HL-60/S4 treated with retinoic acid at 250 ng/mL for 4 days and 3 days (cell line): ENCODE measurements around the gene PTH2R.
"Not testable (repeated sequence)": the region's sequence is repeated elsewhere in the genome, so short reads cannot be mapped to it uniquely, and the experiment has no call there.

ENCODE experiments used
- in situ Hi-C: fragments of 300-500 bp; cut with MboI; formaldehyde crosslinking; loops from 2 replicates; pipeline ENCODE4 v1.7.0; 2022; ENCODE audit warnings: low sequenced_read_pairs

PTH2R gene

GRCh38 chr2:208392300-208392699 is 14.3 kb upstream of the PTH2R start:
- in situ Hi-C loops: no loop called here

GRCh38 chr2:208396796-208397195 is 9.8 kb upstream of the PTH2R start:
- in situ Hi-C loops: not testable (repeated sequence)

DNA sequence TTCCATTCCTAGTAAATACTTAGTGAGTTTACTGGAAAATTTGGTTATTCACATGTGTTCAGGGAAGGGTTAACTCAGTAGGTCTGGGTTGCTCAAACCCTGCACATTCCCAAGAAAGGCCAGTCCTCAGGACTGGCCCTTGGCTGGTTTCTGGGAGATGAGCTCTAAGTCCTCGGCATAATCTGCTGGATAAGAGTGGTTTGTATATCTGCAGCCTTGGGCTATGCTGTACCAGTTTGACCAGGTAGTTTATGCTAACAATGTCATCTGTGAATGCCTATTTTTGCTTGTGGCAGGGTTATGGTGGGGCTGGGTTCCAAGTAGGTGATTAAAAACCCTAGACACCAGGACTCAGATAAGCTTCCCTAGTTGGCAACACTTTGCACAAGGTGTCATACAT is 7.4 kb upstream of the PTH2R start:
- in situ Hi-C loops: no loop called here

- in situ Hi-C loops: no loop called here
These were observed 1.1 kb downstream of the PTH2R start for GRCh38 chr2:208407667-208408066.

- in situ Hi-C loops: no loop called here
These were observed 7.3 kb downstream of the PTH2R start for GRCh38 chr2:208413931-208414330.

- in situ Hi-C loops: no loop called here
These were observed 8.7 kb downstream of the PTH2R start for GRCh38 chr2:208415255-208415654.

DNA sequence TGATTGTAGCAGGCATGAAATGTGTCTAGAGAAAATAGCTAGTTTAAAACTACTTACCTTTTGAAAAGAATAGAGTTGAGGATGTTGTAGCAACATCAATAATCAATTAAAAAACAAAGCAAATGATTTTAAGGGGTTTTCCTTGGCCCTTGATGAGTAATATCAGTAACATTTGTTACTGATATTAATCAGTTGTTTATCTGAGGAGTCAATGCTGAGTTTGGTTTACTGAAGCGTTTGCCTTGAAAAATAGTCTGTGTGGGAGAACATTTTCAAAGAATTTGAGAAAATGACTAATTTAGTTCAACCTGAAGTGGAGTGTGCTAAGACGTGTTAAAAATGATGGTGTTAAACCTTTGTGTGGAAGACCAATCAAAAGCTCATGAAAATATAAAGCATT is 9.3 kb downstream of the PTH2R start:
- in situ Hi-C loops: no loop called here

- in situ Hi-C loops: no loop called here
These were observed 19.9 kb downstream of the PTH2R start for GRCh38 chr2:208426412-208427045.

DNA sequence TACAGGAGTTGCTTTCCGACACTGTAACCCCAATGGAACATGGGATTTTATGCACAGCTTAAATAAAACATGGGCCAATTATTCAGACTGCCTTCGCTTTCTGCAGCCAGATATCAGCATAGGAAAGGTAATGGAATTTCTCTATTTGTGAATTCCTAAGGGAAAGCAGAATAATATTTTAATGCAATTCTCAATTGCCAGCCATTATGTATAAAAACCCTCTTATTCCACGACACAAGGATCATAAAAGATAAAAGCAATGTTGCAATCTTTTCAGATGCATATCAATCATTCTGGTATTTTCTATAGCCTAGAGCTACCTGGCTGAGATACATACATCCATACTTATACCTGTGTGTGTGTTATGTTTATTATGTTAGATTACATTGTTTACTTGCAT is 31.2 kb downstream of the PTH2R start:
- in situ Hi-C loops: no loop called here

DNA sequence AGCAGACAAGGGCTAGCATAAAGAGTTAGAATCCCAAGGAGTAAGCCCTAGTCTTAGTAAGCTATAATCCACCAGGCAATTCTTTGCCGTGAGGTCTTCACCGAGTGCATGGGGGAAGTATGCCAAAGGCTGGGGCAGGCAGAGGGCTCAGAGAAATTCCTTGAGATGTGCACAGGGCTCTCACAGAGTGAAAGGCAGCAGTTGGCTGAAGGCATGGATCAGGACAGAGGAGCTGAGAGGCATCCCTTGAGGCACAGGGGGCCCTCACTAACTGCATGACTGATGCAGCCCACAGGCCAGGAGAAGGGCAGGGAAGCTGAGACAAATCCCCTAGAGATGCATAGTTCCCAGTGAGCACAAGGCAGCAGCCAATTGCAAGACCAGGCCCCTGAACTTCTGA is 34.1 kb downstream of the PTH2R start:
- in situ Hi-C loops: no loop called here

DNA sequence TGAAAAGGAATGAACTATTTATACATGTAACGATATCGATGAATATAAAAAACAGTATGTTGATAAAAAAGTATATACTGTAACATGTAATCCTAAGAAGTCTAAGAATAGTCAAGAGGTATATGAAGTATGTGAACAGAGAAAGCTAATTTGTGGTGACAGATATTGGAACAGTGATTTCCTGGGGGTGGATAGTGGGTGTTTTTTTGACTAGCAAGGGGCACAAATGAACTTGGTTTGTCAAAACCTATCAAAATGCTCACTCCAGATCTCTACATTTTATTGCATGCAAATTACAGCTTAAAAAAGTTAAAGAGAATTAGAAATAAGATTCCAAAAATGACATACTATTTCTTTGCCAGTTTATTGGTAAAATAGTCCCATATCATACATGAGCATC is 35.4 kb downstream of the PTH2R start:
- in situ Hi-C loops: no loop called here

- in situ Hi-C loops: not testable (repeated sequence)
These were observed 40.9 kb downstream of the PTH2R start for GRCh38 chr2:208447447-208447846.

DNA sequence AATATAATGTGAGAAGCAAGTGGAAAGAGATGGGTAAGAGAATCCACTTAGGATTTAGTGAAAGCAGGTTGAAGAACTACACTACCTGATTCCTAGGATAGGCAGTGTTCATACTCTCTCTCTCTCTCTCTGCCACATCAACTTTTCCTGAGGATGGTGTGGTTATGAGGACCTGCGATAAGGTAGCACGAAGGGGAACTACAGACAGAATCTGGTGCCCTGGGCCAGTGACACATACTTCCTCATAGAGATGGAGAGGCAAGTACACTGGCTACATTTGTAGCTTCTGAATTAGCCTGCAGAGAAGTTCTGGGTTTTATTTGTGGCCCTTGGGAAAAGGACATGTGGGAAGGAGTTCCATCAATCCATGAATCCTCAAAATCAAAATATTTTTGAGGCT is 44.5 kb downstream of the PTH2R start:
- in situ Hi-C loops: loop anchor here (25.0 kb wide), 1 partner anchor 761 kb away; no protein-coding TSS in a partner anchor

DNA sequence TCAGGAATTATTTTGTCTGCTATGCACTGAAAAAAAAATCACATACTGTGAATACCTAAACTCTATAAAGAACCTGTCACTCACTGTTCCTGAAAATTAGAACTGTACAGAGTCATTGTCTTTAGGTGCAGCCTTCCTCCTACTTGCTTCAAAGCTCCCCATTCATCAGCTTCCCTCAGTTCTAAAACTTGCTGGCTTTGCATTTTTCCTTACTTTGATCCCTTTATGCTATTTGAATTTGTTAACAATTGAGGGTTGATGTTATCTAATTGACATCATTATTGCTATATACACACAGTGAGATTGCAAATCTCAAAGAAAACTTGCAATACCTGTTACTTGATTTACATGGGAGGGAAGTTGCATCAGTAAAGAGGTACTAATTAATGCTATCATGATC is 48.3 kb downstream of the PTH2R start:
- in situ Hi-C loops: loop anchor here (25.0 kb wide), 1 partner anchor 757 kb away; no protein-coding TSS in a partner anchor

DNA sequence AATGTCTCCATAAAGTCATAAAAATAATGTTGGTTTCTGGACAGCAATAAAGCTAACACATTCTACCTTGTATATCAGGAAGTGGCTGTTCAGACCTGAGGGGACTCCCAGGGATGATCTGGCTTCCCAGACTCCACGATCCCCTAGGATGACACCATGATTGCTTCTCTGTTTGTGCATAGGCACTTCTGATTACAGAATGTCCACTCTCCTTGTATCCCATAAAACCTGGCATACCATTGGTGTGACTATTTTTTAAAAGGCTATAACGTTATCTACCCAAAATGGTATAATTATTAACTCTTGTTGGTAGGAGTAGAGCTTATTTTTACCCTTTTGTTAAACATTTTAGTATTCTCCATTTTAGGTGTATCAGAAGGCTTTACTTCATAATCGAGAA is 57.1 kb downstream of the PTH2R start:
- in situ Hi-C loops: loop anchor here (25.0 kb wide), 1 partner anchor 749 kb away; no protein-coding TSS in a partner anchor

DNA sequence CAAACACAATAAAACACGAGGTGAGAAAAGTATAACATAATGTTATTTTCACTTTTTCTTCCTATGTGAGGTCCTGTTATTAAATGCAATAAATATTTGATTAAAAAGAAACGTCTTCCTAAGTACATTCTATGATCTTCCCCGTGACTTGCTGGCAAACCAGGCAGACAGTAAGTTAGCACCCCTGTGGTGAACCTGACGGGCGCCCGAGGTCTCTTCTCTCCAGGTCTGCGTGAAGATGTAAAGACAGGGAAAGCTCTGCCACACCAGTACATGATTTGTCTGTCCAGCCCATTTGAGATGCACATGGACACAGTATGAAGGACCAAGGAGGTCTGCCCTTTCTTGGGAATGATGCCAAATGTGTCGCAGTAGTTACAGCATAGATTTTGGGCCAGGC is 57.6 kb downstream of the PTH2R start:
- in situ Hi-C loops: loop anchor here (25.0 kb wide), 1 partner anchor 748 kb away; no protein-coding TSS in a partner anchor

DNA sequence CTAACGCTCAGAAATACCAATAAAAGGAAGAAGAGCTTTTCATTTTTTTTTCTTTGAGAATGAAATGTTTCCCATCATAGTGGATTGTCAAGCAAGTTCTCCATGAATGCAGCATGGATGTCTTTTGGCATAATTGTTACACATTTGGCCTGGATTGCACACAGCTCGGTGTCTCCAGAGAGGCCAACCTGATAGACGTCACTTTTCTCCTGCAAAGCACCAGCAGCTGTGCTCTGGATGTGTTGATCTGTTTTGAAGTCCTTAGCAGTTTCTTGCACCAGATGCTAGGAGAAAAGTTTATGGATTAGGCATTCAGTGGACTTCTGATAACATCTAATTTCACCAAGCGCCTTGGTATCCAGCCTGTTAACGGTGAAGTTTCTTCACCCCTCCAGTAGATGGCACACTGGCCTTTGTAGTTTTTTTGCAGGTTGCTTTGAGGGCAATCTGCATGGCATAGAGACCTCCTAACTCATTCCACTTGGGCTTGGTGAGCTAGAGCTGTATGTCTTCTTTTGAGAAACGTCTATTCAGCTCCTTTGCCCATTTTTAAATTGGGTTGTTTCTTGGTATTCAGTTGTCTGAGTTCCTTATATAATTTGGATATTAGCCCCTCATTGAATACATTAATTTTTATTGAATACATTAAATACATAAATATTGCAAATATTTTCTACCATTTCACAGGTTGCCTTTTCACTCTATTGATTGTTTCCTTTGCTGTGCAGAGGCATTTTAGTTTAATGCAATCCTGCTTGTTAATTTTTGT is 59.7 kb downstream of the PTH2R start:
- in situ Hi-C loops: loop anchor here (25.0 kb wide), 1 partner anchor 746 kb away; no protein-coding TSS in a partner anchor

DNA sequence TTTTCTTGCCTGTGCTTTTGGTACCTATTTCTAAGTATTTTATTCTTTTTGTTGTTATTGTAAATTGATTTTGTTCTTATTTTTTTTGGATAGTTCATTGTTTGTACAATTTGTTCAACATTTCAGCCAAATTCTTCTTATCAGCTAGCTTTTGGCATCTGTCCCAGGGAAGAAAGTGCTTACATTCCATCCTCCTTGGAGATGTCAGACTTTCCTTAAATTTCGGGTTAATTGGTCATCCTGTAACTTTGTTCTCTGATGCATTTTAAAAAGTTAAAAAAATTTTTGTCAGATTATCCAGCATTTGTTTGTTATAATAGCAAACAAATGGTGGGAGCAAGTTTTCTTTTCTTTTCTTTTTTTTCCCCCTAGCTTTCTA is 60.3 kb downstream of the PTH2R start:
- in situ Hi-C loops: loop anchor here (25.0 kb wide), 1 partner anchor 745 kb away; no protein-coding TSS in a partner anchor

DNA sequence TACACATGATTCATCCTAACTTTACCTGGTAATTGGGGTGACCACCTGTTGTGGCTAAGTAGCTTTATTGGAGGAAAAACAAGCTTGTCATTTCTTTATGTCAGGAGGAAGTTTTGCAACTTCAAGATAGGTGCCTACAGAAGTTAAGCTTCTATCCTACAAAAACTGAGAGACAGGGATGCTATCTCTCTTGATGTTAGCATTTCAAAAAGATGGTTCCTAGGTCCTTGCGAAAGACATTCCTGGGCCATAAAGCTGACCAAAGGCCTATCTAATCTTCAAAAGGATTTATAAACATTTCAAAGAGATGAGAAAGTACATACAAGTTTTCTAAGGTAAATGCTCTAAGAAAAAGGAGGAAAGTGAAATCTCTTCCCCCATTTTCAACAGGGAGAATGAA is 61.0 kb downstream of the PTH2R start:
- in situ Hi-C loops: loop anchor here (25.0 kb wide), 1 partner anchor 745 kb away; no protein-coding TSS in a partner anchor

DNA sequence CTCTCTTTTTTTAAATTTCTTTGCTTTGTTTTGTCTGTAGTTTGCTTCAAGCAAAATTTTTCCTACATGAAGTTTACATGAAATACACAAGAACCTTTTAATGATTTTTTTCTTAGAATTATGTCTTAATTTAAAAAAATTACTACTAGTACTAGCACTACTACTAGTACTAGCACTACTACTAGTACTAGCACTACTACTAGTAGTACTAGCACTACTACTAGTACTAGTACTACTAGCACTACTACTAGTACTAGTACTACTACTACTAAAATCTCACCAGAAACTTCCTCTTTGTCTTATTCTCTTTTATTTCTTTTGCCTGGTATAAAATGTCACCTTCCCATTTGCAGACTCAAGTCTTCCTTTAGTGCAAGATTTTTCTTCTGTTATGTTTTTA is 71.1 kb downstream of the PTH2R start:
- in situ Hi-C loops: no loop called here

GRCh38 chr2:208479342-208479741 is 72.8 kb downstream of the PTH2R start:
- in situ Hi-C loops: no loop called here

DNA sequence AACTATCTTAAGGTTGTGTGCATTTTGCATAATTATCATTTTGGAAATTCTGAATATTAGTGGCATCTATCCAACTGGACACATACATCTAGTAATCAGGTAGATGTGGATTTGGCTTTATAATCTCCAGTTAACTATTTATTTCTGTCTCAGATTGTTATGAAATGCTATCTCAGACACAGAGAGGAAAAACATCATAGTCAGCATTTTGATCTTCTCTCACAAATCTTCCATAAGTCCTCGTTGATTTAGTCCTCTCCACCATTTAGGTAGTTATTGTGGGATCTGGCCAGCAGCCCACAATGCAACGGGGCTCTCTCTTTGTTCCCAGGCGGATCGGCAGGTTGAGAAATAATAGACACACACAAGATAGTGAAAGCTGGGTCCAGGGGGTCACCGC is 75.4 kb downstream of the PTH2R start:
- in situ Hi-C loops: not testable (repeated sequence)
